Muscle layer of colon (tissue), 2 donors: ENCODE results near the gene SEC11A.
"Not testable (repeated sequence)": the region's sequence is repeated elsewhere in the genome, so short reads cannot be mapped to it uniquely, and the experiment has no call there.

Source experiments
- H3K27ac ChIP-seq: one replicate; pipeline ENCODE4 v1.7.0; 2013; ENCODE audit warnings: low read depth, mild to moderate bottlenecking, low read length, moderate library complexity
- H3K27me3 ChIP-seq, 2 donors: one replicate each; pipeline ENCODE4 v1.7.0; 2013; ENCODE audit warnings: low read length in 2 of 2, mild to moderate bottlenecking in 2 of 2; ENCODE audit not compliant: insufficient read depth in 2 of 2, control insufficient read depth in 1 of 2
- H3K36me3 ChIP-seq: one replicate; pipeline ENCODE4 v1.7.0; 2013; ENCODE audit warnings: mild to moderate bottlenecking, low read length; ENCODE audit not compliant: insufficient read depth
- H3K4me1 ChIP-seq: one replicate; pipeline ENCODE4 v1.7.0; 2013; ENCODE audit warnings: mild to moderate bottlenecking, low read length; ENCODE audit not compliant: insufficient read depth
- H3K4me3 ChIP-seq, 2 donors: one replicate each; pipeline ENCODE4 v1.7.0; 2013; ENCODE audit warnings: low read length in 2 of 2, low read depth in 1 of 2, mild to moderate bottlenecking in 1 of 2, moderate library complexity in 1 of 2
- H3K9ac ChIP-seq: one replicate; pipeline ENCODE4 v1.7.0; 2013; ENCODE audit warnings: low read length
- H3K9me3 ChIP-seq: one replicate; pipeline ENCODE4 v1.7.0; 2013; ENCODE audit warnings: mild to moderate bottlenecking, low read length
- donor health status: abdominal sarcoma.
- donor health status: Adenocarcinoma of cecum.

SEC11A gene

DNA sequence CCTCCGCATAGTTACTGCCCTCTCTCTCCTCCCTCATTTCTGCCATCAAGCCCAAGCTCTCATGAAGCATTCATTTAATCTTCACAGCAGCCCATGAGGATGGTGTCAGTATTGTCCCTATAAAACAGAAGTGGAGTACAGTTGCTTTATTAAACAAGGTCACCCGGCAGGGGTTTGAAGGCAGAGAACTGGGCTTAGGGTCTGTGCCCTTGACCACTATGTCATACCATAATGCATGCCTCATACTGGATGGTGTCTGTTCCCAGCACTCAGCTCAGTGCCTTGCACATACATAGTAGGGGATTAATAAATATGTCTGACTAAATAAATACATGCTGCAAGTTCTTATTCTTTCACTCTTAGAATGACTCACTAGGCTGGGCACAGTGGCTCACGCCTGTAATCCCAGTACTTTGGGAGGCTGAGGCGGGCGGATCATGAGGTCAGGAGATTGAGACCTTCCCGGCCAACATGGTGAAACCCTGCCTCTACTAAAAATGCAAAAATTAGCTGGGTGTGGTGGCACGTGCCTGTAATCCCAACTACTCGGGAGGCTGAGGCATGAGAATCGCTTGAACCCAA, 19.6 kb upstream of the SEC11A start:
- H3K4me3 ChIP-seq, H3K27me3 ChIP-seq, H3K36me3 ChIP-seq, H3K9ac ChIP-seq, H3K4me1 ChIP-seq, H3K27ac ChIP-seq, H3K9me3 ChIP-seq: not testable (repeated sequence)

DNA sequence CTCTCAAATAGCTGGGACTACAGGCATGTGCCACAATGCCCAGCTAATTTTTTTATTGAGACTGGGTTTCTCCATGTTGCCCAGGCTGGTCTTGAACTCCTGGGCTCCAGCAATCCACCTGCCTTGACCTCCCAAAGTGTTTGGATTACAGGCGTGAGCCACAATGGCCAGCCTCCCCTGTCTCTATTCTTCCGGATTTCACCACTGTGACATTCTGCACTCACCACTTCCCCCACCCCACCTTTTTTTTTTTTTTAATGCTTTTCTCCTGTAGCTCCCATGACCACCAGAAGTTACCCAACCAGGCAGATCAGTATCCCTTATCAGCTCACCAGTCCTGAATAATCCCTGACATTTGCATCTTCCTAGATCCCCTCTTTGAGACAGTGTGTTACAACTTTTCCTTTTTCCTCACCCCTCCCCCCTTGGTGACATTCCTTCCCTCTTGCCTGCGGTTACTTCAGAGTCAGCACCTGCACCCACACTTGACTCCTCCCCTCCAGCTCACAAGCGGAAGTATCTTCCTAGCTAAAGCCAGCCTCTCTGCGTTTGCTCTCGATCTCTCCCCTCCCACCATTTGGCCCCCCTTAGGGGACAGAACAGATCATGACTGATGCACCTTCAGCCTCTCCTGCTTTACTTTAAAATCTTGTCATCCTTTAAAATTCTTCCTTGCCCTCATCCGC, 19.0 kb upstream of the SEC11A start:
- Histone ChIP-seq H3K4me3 (no peak overlapping the region), H3K4me1 (no peaks in the 10 kb centered on the region), H3K27ac (no peak overlapping the region), H3K27me3 (no peaks in the 10 kb centered on the region), H3K9me3 (no peaks in the 10 kb centered on the region), H3K36me3 (no peaks in the 10 kb centered on the region), H3K9ac (no peak overlapping the region)

DNA sequence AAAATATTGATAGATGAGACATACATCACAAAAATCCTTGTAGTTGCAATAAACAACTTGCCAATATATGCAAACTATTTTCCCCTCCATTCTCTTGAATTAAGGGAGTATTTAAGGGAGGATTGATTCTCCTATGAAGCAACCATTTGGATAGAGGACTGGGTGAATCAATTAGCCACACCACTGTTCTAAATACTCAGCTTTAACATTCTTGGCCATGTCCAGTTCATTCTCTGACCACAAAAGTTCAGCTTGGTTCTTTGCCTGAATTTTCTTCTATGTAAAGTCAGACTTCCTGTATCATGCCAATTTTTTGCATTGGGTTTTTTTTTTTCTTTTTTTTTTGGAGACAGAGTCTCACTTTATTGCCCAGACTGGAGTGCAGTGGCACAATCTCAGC, 15.8 kb upstream of the SEC11A start:
- Histone ChIP-seq H3K36me3 (no peaks in the 10 kb centered on the region), H3K4me3 (no peak overlapping the region), H3K27ac (no peak overlapping the region), H3K4me1 (no peaks in the 10 kb centered on the region), H3K9me3 (no peaks in the 10 kb centered on the region), H3K27me3 (no peaks in the 10 kb centered on the region), H3K9ac (no peak overlapping the region)

DNA sequence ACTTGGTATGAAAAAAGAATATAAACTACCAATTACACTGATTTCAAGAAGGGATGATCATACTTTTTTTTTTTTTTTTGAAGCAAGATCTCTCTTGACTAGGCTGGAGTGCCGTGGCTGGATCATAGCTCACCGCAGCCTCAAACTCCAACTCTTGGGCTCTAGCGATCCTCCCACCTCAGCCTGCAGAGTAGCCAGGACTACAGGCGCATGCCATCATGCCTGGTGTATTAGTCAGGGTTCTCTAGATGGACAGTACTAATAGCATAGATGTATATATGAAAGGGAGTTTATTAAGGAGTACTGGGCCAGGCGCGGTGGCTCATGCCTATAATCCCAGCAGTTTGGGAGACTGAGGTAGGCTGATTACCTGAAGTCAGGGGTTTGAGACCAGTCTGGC, 11.5 kb upstream of the SEC11A start:
- Histone ChIP-seq H3K36me3 (no peaks in the 10 kb centered on the region), H3K4me3 (no peak overlapping the region), H3K27ac (no peak overlapping the region), H3K9me3 (no peaks in the 10 kb centered on the region), H3K4me1 (no peaks in the 10 kb centered on the region), H3K27me3 (no peaks in the 10 kb centered on the region), H3K9ac (no peak overlapping the region)

DNA sequence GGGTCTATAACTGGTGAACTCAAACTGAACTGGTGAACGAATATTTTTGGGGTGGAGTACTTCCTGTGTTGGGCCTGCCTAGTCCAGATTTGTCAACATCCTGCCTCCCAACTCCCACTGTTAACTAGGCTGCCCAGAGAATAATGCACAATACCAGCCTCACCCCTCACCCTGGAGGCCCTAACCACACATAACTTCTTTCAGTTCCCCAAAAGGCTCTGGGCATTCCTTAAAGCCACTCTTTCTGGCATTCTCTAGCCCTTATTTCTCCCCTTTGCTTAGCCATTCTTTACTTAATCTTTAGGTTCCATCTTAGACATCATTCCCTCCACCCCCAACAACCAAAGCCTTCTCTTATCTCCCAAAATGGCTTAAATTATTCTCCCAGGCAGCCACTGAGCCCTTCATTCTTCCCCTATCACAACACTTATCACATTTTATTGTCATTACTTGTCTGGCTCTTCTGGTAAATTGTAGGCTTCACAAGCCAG, 9.1 kb upstream of the SEC11A start:
- Histone ChIP-seq H3K36me3 (no peaks in the 10 kb centered on the region), H3K4me3 (no peak overlapping the region), H3K4me1 (no peaks in the 10 kb centered on the region), H3K9ac (no peak overlapping the region), H3K9me3 (no peaks in the 10 kb centered on the region), H3K27me3 (no peaks in the 10 kb centered on the region), H3K27ac (no peak overlapping the region)

DNA sequence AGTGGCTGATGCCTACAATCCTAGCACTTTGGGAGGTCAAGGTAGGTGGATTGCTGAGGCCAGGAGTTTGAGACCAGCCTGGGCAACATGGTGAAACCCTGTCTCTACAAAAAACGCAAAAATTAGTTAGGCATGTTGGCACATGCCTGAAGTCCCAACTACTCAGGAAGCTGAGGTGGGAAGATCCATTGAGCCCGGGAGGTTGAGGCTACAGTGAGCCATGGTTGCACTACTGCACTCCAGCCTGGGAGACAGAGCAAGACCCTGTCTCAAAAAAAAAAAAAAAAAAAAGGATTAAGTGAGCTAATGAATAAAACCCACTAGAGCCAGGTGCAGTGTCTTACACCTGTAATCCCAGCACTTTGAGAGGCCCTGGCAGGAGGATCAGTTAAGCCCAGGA, 6.7 kb upstream of the SEC11A start:
- Histone ChIP-seq H3K27ac (no peak overlapping the region), H3K9me3 (no peaks in the 10 kb centered on the region), H3K4me1 (no peaks in the 10 kb centered on the region), H3K4me3 (no peak overlapping the region), H3K27me3 (no peaks in the 10 kb centered on the region), H3K9ac (no peak overlapping the region), H3K36me3 (no peaks in the 10 kb centered on the region)

DNA sequence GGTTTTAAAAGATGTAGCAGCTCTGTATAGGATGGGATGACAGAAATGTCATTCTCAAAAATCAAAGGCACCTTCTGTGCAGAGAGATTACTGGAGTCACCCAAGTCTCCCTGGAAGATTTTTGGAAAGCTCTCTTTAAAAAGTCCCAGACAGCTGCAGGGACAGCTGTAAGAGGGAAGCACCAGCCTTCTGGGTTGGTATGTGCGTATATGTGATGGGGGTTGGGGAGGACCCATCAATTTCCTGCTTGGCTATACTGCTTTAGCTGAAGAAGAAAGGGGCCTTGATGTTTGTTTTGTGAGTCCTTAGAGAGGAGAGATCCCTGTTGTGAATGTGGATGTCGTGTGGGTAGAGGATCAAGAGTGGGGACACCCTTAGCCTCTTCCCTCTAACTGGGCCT, 5.4 kb upstream of the SEC11A start:
- H3K27ac ChIP-seq = no peak overlapping the region
- no peaks in the 10 kb centered on the region for H3K27me3 ChIP-seq
- H3K9me3 ChIP-seq = no peaks in the 10 kb centered on the region
- no peak overlapping the region for H3K4me3 ChIP-seq
- no peaks in the 10 kb centered on the region for H3K36me3 ChIP-seq
- H3K4me1 ChIP-seq = peaks cover 4% of the 10 kb centered on the region
- H3K9ac ChIP-seq = no peak overlapping the region

DNA sequence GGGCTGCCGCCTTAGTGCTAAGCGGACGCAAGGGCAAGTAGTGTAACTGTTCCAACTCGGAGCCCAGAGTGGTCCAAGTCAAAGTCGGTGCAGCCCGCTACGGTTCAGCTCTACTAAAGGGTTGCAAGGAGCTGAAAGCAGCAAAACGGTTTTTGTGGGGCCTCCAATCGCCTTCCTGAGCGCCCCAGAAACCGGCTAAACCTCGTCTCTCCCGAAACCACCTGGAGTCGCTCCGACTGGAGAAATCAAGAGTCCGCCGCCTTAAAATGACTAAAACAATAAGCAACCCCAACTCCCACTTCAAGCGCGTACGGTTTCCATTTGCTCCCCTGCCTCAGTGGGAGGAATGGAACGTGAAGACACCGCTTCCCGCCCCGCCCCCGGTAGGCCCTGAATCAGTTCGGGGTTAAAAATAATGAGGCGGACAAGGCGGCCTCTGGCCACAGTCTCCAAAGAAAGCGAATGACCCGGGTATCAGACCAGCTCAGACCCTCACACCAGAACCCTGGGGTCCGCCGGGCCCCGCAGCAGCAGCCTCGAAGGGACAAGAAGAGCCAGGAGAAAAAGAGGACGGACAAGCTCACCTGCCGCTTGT, 401 bp downstream of the SEC11A start:
- H3K9me3 ChIP-seq = no peaks in the 10 kb centered on the region
- peak overlapping the region; percentile 75 for H3K27ac ChIP-seq
- H3K9ac ChIP-seq = peak overlapping the region; percentile 68
- peaks cover 21% of the 10 kb centered on the region for H3K4me1 ChIP-seq
- peak overlapping the region; percentile 77 to 83 for H3K4me3 ChIP-seq
- H3K27me3 ChIP-seq = no peaks in the 10 kb centered on the region
- no peaks in the 10 kb centered on the region for H3K36me3 ChIP-seq

DNA sequence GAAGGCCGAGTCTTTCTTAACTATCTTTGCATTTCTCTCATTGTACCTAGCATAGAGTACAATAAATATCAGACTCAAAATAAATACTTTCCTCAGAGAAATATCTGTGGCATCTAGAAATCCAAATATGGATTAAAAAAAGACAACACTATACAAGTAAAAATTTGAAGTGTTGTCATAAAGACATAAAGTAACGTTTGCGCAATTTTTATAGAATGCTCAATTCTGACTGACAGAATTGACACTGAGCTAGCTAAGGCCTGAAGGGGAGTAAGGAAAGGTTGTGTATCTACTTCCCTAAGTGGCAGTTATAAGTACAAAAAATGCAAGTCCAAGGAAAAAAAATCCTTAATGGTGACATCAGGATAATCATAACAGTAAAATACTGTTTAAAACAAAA, 1.1 kb downstream of the SEC11A start:
- Histone ChIP-seq H3K9me3 (no peaks in the 10 kb centered on the region), H3K27ac (peak overlapping the region; percentile 75), H3K27me3 (no peaks in the 10 kb centered on the region), H3K9ac (peak overlapping the region; percentile 68), H3K4me1 (peaks cover 21% of the 10 kb centered on the region), H3K36me3 (peaks cover 2% of the 10 kb centered on the region), H3K4me3 (peak overlapping the region; percentile 77 to 83)

DNA sequence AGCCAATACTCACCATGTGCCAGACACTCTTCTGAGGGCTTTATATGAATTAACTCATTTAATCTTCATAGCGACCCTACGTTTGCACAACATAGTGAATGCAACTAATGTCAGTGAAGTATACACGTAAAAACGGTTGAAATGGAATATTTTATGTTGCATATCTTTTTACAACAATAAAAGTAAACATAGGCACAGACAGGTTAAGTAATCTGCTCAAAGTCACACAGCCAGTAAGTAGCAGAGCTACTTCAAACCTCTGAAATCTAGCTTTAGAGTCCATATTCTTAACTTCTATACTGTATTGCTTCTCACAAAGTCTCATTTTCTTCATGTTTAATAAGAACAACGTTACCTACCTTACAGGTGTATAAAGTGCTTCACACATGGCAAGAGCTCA, 1.6 kb downstream of the SEC11A start:
- peaks cover 21% of the 10 kb centered on the region for H3K4me1 ChIP-seq
- H3K27ac ChIP-seq = no peak overlapping the region
- H3K9me3 ChIP-seq = no peaks in the 10 kb centered on the region
- H3K36me3 ChIP-seq = peaks cover 4% of the 10 kb centered on the region
- peak overlapping the region in 1 of 2 donors; percentile 13 for H3K4me3 ChIP-seq
- H3K27me3 ChIP-seq = no peaks in the 10 kb centered on the region
- H3K9ac ChIP-seq = peak overlapping the region; percentile 68

DNA sequence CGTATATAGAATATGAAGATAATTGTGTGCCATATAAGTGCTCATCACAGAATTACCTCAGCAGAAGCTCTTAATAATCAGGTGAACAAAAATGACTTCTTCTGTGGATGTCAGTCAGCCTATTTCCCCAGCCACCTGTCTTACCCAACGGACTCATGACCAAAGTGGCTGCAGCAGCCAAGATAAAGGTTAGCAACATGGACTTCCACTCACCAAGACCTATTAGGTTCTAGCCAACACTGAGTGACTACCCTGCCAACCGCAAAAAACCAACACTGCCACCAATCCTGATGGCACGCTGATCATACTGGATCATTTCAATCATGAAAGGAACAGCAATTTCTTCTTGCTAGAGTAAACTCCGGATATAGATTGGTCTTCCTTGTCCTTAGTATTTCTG, 12.1 kb downstream of the SEC11A start:
- Histone ChIP-seq H3K9ac (no peak overlapping the region), H3K27ac (no peak overlapping the region), H3K36me3 (no peaks in the 10 kb centered on the region), H3K27me3 (no peaks in the 10 kb centered on the region), H3K4me3 (no peak overlapping the region), H3K4me1 (peaks cover 11% of the 10 kb centered on the region), H3K9me3 (no peaks in the 10 kb centered on the region)
